Endothelial cell of hepatic sinusoid (primary cell): Measurements from ENCODE around the gene OSBP.
"Not testable (repeated sequence)": the region's sequence is repeated elsewhere in the genome, so short reads cannot be mapped to it uniquely, and the experiment has no call there.

Experiments
- in situ Hi-C: cut with HindIII; loops from 2 replicates; pipeline ENCODE4 v1.10.0; 2017; ENCODE audit warnings: low sequenced_read_pairs

The OSBP gene

DNA sequence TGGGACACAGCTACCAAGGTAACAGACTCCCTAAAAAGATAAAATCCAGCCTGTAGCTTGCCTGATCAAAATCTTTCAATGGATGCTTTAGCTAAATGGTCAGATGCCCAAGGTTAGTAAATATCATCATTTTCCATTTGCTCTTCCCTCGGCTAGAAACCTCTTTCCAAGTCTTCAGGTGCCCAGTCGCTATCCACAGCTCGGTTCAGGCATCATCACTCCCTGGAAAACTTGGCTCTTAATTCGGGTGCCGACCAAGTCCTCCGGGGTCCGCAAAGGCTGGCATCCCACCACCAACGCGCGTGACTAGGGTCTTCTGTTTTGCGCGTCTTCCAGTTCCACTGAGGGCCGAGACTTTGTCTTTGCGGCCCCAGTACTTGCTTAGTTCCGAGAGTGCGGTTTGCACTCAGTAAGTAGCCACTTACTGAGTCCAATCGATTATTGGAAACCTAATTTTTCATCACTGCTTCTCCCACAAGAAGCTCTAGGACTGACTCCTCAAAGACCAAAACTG, 59.9 kb downstream of the OSBP start:
- in situ Hi-C loops, result no loop called here

- in situ Hi-C loops, result loop anchor here (5.0 kb wide), 2 partner anchors 44 to 114 kb away; partner anchors contain the start of gene PATL1
These were observed 62.3 kb downstream of the OSBP start for GRCh38 chr11:59553323-59553722.

DNA sequence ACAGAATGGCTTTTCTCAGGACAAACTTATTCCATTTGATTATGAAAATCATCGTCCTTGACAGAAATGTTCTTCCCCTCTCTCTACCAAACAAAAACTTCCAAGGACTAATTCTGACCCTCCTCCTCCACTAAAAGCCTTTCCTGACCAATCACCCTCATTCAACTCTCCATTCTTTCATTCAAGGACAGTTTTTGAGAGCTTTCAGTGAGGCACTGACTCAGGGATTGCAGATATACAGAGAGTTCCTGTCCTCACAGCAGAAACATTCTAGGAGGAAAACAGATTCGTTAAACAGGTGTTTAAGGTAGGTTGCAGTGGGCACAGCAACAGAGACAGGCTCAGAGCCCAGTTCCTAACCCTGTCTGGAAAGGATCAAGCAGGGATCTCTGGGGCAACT, 62.7 kb downstream of the OSBP start:
- in situ Hi-C loops, result loop anchor here (5.0 kb wide), 2 partner anchors 44 to 114 kb away; partner anchors contain the start of gene PATL1

- in situ Hi-C loops, result loop anchor here (5.0 kb wide), 2 partner anchors 45 to 115 kb away; partner anchors contain the start of gene PATL1
These were observed 63.7 kb downstream of the OSBP start for GRCh38 chr11:59551659-59552521.

DNA sequence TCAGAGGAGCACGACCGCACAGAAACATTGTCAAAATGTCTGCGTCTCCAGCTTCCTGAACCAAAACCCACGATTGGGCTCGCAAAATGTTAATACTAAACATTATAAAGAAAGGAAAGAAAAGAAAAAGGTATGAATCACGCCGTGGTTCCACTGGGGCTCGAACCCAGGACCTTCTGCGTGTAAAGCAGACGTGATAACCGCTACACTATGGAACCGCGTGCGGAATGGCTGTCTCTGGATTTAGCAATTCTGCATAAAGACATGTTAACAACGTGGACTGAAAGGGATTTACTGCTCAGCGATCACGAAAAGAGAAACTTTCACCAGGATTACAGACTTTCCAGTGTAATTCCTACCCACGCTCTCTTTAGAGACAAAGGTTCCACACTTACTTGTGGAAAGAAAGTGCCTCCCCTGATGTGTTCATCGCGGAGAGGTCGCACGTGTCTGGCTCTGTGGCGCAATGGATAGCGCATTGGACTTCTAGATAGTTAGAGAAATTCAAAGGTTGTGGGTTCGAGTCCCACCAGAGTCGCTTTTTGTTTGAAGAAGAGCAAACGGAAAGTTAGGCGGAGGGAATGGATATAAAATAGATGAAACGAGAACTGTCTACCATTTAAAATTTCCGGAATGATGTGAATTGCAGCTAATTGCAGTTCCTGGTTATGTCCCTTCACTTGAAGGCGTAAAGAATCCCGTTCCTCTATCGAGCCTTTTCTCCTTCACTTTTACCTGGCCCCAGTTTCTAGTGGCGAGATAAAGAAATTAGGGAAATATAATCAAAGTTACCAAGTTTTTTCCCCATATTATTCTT, 64.5 kb downstream of the OSBP start:
- in situ Hi-C loops, result loop anchor here (5.0 kb wide), 2 partner anchors 46 to 116 kb away; partner anchors contain the start of gene PATL1

- in situ Hi-C loops, result loop anchor here (5.0 kb wide), 2 partner anchors 47 to 117 kb away; partner anchors contain the start of gene PATL1
These were observed 65.2 kb downstream of the OSBP start for GRCh38 chr11:59550368-59550841.

- in situ Hi-C loops, result no loop called here
These were observed 67.3 kb downstream of the OSBP start for GRCh38 chr11:59548309-59548656.

DNA sequence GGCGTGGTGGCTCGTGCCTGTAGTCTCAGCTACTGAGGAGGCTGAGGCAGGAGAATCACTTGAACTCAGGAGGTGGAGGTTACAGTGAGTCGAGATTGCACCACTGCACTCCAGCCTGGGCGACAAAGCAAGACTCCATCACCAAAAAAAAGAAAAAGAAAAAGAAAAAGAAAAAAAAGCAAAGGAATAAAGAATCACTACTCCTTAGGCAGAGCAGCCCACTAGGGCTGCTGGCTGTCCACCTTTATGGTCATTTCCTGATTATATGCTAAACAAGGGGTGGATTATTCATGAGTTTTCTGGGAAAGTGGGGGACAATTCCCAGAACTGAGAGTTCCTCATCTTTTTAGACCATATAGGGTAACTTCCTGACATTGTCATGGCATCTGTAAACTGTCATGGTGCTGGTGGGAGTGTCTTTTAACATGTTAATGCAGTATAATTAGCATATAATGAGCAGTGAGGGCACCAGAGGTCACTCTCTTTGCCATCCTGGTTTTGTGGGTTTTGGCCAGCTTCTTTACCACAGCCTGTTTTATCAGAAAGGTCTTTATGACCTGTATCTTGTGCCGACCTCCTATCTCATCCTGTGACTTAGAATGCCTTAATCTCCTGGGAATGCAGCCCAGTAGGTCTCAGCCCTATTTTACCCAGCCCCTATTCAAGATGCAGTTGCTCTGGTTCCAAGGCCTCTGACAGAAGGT, 67.8 kb downstream of the OSBP start:
- in situ Hi-C loops, result not testable (repeated sequence)

- in situ Hi-C loops, result no loop called here
These were observed 70.2 kb downstream of the OSBP start for GRCh38 chr11:59545179-59546020.

DNA sequence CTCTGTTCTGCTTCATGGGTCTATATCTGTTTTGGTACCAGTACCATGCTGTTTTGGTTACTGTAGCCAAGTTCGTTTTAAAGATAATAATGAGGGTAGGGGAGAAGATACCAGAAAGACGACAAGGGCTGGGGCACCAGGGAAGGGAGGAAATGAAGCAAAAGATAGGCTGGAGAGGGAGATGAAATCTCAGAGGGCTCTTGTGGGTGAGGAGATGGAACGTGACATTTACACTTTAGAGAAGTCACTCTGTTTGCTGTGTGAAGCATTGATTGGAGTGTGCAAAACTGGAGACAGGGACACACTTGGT, 70.8 kb downstream of the OSBP start:
- in situ Hi-C loops, result no loop called here

DNA sequence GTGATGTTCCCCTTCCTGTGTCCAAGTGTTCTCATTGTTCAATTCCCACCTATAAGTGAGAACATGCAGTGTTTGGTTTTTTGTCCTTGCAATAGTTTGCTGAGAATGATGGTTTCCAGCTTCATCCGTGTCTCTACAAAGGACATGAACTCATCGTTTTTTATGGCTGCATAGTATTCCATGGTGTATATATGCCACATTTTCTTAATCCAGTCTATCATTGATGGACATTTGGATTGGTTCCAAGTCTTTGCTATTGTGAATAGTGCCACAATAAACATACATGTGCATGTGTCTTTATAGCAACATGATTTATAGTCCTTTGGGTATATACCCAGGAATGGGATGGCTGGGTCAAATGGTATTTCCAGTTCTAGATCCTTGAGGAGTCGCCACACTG, 71.9 kb downstream of the OSBP start:
- in situ Hi-C loops, result not testable (repeated sequence)

DNA sequence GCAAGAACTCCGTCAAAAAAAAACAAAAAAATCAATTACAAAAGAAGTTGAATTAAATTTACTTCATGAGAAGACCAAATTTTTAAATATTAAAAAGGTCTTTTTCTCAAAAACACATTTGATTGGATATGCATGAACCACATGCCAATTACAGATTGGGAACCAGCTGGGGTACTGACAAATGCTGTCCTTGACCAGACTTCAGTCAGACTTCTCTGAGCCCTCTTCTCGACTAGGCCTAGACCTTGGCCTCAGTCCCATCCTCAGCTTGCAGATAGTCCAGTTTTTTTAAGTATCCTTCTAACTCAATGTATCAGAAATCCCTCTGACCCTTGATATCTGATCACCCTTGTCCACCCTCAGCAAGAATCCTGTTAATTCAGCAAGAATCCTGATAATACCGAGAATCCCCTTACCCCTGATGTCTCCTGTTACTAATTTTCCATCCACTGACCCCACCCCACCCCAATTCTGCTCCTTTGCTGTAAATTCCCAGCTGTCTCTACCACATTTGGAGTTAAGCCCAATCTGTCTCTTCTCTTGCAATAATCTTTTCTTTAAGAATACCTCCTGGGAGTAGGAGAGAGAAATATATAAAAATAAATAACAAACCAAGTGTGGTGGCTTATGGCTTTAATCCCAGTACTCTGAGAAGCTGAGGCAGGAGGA, 73.3 kb downstream of the OSBP start:
- in situ Hi-C loops, result no loop called here

- in situ Hi-C loops, result no loop called here
These were observed 80.9 kb downstream of the OSBP start for GRCh38 chr11:59534676-59535075.

GRCh38 chr11:59532620-59533019, 83.0 kb downstream of the OSBP start:
- in situ Hi-C loops, result no loop called here

- in situ Hi-C loops, result no loop called here
These were observed 86.9 kb downstream of the OSBP start for GRCh38 chr11:59528711-59529110.
